Measurements from ENCODE around the gene EML1. TPM values are rescaled to one million over a fixed set of nuclear protein-coding genes. Genes with fewer than 3 reads are reported as not detected.

The EML1 gene
- total RNA-seq, 2 experiments from 2014 or later = not detected

- no peaks in the 10 kb centered on the region for H3K9me3 ChIP-seq (ENCODE audit: low read length)
- H3K4me1 ChIP-seq (ENCODE audit: insufficient read depth, low read length, poor library complexity, severe bottlenecking) = no peaks in the 10 kb centered on the region
- ChIA-PET POLR2A (no interaction called here), CTCF (ENCODE audit: unreplicated experiment) (no interaction called here)
- H4K20me1 ChIP-seq (ENCODE audit: insufficient read depth, low read length) = no peaks in the 10 kb centered on the region
- H3K79me2 ChIP-seq (ENCODE audit: insufficient read depth, low read depth, low read length) = no peaks in the 10 kb centered on the region
- no peak overlapping the region for H3K27ac ChIP-seq (ENCODE audit: low read depth, low read length, poor library complexity, severe bottlenecking)
- TF ChIP-seq EZH2phosphoT487 (IDR thresholded peaks at IDR 0.05; ENCODE audit: borderline replicate concordance, low read depth, low read length) (no peak), CTCF (conservative IDR thresholded peaks at IDR 0.05; ENCODE audit: low read length) (no peak)
- H3K36me3 ChIP-seq (ENCODE audit: insufficient read depth, low read length) = no peaks in the 10 kb centered on the region
- no peaks in the 10 kb centered on the region for H3K9me2 ChIP-seq (ENCODE audit: insufficient read depth, low read length)
- no peak for DNase-seq (ENCODE audit: low spot score)
- no peak overlapping the region for H2AFZ ChIP-seq (ENCODE audit: low read length)
- H3K4me3 ChIP-seq (ENCODE audit: low read depth, low read length, poor library complexity, severe bottlenecking) = no peak overlapping the region
- intact Hi-C loops (cut with micrococcal nuclease; ENCODE audit: unreplicated experiment) = no loop called here
- H3K4me2 ChIP-seq (ENCODE audit: low read length) = no peak overlapping the region
- no TSS peak for BruUV-seq (replicated peaks)
Observed at GRCh38 chr14:99854831-99855230, 61.6 kb downstream of the EML1 start.

DNA sequence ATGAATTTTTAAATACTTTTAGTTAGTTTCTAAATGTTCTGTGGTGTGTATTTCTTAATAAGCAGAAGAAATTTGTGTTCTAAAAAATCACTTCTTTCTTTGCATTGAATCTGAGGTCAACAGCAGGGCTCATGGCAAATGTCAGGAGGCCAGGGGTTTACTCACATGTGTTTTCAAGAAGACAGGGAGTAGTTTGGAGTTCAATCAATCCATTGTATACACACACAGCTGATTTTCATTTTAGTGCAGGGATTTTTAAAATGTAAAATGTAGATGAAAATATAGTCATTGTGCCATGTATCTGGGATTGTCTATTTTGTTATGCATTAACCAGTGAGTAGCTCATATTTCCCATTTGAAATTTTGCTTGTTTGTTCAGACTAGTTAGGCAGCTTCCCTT is 62.1 kb downstream of the EML1 start:
- H4K20me1 ChIP-seq (ENCODE audit: insufficient read depth, low read length) = no peaks in the 10 kb centered on the region
- no peaks in the 10 kb centered on the region for H3K79me2 ChIP-seq (ENCODE audit: insufficient read depth, low read depth, low read length)
- no peaks in the 10 kb centered on the region for H3K9me2 ChIP-seq (ENCODE audit: insufficient read depth, low read length)
- intact Hi-C loops (cut with micrococcal nuclease; ENCODE audit: unreplicated experiment) = no loop called here
- no TSS peak for BruUV-seq (replicated peaks)
- DNase-seq (ENCODE audit: low spot score) = no peak
- H3K9me3 ChIP-seq (ENCODE audit: low read length) = no peaks in the 10 kb centered on the region
- H3K27ac ChIP-seq (ENCODE audit: low read depth, low read length, poor library complexity, severe bottlenecking) = no peak overlapping the region
- ChIA-PET POLR2A (no interaction called here), CTCF (ENCODE audit: unreplicated experiment) (no interaction called here)
- no peak overlapping the region for H3K4me3 ChIP-seq (ENCODE audit: low read depth, low read length, poor library complexity, severe bottlenecking)
- TF ChIP-seq CTCF (conservative IDR thresholded peaks at IDR 0.05; ENCODE audit: low read length) = no peak
- no peaks in the 10 kb centered on the region for H3K4me1 ChIP-seq (ENCODE audit: insufficient read depth, low read length, poor library complexity, severe bottlenecking)
- H3K4me2 ChIP-seq (ENCODE audit: low read length) = no peak overlapping the region
- no peaks in the 10 kb centered on the region for H3K36me3 ChIP-seq (ENCODE audit: insufficient read depth, low read length)
- H2AFZ ChIP-seq (ENCODE audit: low read length) = no peak overlapping the region

- ChIA-PET POLR2A (no interaction called here), CTCF (ENCODE audit: unreplicated experiment) (no interaction called here)
- Histone ChIP-seq H3K79me2 (ENCODE audit: insufficient read depth, low read depth, low read length) (no peaks in the 10 kb centered on the region), H3K4me3 (ENCODE audit: low read depth, low read length, poor library complexity, severe bottlenecking) (no peak overlapping the region), H3K27ac (ENCODE audit: low read depth, low read length, poor library complexity, severe bottlenecking) (no peak overlapping the region), H2AFZ (ENCODE audit: low read length) (no peak overlapping the region), H3K9me2 (ENCODE audit: insufficient read depth, low read length) (no peaks in the 10 kb centered on the region), H3K4me1 (ENCODE audit: insufficient read depth, low read length, poor library complexity, severe bottlenecking) (no peaks in the 10 kb centered on the region), H3K9me3 (ENCODE audit: low read length) (no peaks in the 10 kb centered on the region), H3K36me3 (ENCODE audit: insufficient read depth, low read length) (no peaks in the 10 kb centered on the region), H4K20me1 (ENCODE audit: insufficient read depth, low read length) (no peaks in the 10 kb centered on the region), H3K4me2 (ENCODE audit: low read length) (no peak overlapping the region)
- TF ChIP-seq EZH2phosphoT487 (IDR thresholded peaks at IDR 0.05; ENCODE audit: borderline replicate concordance, low read depth, low read length) (no peak), CTCF (conservative IDR thresholded peaks at IDR 0.05; ENCODE audit: low read length) (no peak)
- no peak for DNase-seq (ENCODE audit: low spot score)
- intact Hi-C loops (cut with micrococcal nuclease; ENCODE audit: unreplicated experiment) = no loop called here
- BruUV-seq (replicated peaks) = no TSS peak
Observed at GRCh38 chr14:99857551-99857950, 64.3 kb downstream of the EML1 start.
